GM12878 (cell line): Measurements from ENCODE around the gene KIAA1191. TPM values are rescaled to one million over a fixed set of nuclear protein-coding genes. Genes with fewer than 3 reads are reported as not detected.

Experiments
- ATAC-seq: fragments of 200-7000 bp; cut with Tn5 transposase; 3 replicates; pipeline ENCODE4 v1.9.1; 2020; ENCODE audit warnings: mild to moderate bottlenecking, moderate library complexity
- BruUV-seq: library from RNA; stranded (reverse); fragments of 400-500 nt; replicated peaks from 2 replicates; lab custom pipeline; 2021; lab: Mats Ljungman, UMichigan
- CTCF ChIA-PET: fragments of 300-600 bp; sonication (Branson Sonifier 250); formaldehyde crosslinking; extraction: SDS; loops from one replicate; lab custom pipeline; 2021; ENCODE audit warnings: inconsistent platforms; lab: Yijun Ruan, JAX
- POLR2A ChIA-PET: fragments of 350-600 bp; formaldehyde crosslinking; extraction: SDS; loops from one replicate; lab custom pipeline; 2021; ENCODE audit warnings: inconsistent platforms; lab: Charles Lee
- RAD21 ChIA-PET: fragments of 300-600 bp; sonication (Branson Sonifier 250); formaldehyde crosslinking; loops from one replicate; lab custom pipeline; 2023; ENCODE audit warnings: antibody characterized with exemption; ENCODE audit not compliant: unreplicated experiment; lab: Charles Lee
- SMC1A ChIA-PET: fragments of 300-600 bp; sonication (Branson Sonifier 250); formaldehyde crosslinking; loops from one replicate; lab custom pipeline; 2023; ENCODE audit not compliant: unreplicated experiment, uncharacterized antibody; lab: Charles Lee
- DNase-seq: peaks from one replicate; pipeline ENCODE4 v3.0.0-alpha.2; 2011; ENCODE audit warnings: low read depth, low spot score
- FAIRE-seq: peaks from 3 replicates; lab custom pipeline; 2011; peaks lifted over from hg19 to GRCh38; lab: Jason Lieb, UNC
- H2AFZ ChIP-seq: 2 replicates; pipeline ENCODE4 v1.6.0; 2011; ENCODE audit warnings: low read depth, low read length, control low read depth; ENCODE audit not compliant: control insufficient read depth
- H3K27ac ChIP-seq: 2 replicates; pipeline ENCODE4 v1.5.1; 2011; ENCODE audit warnings: control low read depth; ENCODE audit not compliant: control insufficient read depth, insufficient read depth
- H3K27me3 ChIP-seq, 2 experiments: replicated peaks in 1 of 2; 2 replicates each; pipeline versions ENCODE4 v1.6.0 to v1.6.1; 2011; ENCODE audit warnings: low read length in 1 of 2; ENCODE audit not compliant: control insufficient read depth in 2 of 2, insufficient read depth in 2 of 2
- H3K36me3 ChIP-seq, 2 experiments: 2 replicates each; pipeline ENCODE4 v1.5.1; 2011; ENCODE audit warnings: low read length in 1 of 2; ENCODE audit not compliant: control insufficient read depth in 2 of 2, insufficient read depth in 2 of 2
- H3K4me1 ChIP-seq: 2 replicates; pipeline ENCODE4 v1.6.1; 2011; ENCODE audit warnings: mild to moderate bottlenecking, low read length, moderate library complexity, mixed read lengths; ENCODE audit not compliant: control insufficient read depth, insufficient read depth
- H3K4me2 ChIP-seq: 2 replicates; pipeline ENCODE4 v1.6.0; 2011; ENCODE audit warnings: control low read depth; ENCODE audit not compliant: control insufficient read depth, insufficient read depth
- H3K4me3 ChIP-seq: fragments of 200-600 bp; sonication (generic); 2 replicates; pipeline ENCODE4 v1.5.1; 2016
- H3K79me2 ChIP-seq: 2 replicates; pipeline ENCODE4 v1.6.0; 2011; ENCODE audit warnings: low read length; ENCODE audit not compliant: control insufficient read depth, insufficient read depth
- H3K9ac ChIP-seq: 2 replicates; pipeline ENCODE4 v1.8.0; 2011; ENCODE audit warnings: low read length, control low read depth, mixed read lengths; ENCODE audit not compliant: control insufficient read depth, insufficient read depth
- H3K9me3 ChIP-seq: replicated peaks from 3 replicates; pipeline ENCODE4 v1.5.1; 2011; ENCODE audit warnings: mild to moderate bottlenecking, low read length; ENCODE audit not compliant: control insufficient read depth, insufficient read depth
- H4K20me1 ChIP-seq: 2 replicates; pipeline ENCODE4 v1.6.0; 2011; ENCODE audit not compliant: control insufficient read depth, insufficient read depth
- EGR1 ChIP-seq, 2 experiments: IDR thresholded peaks; 1 replicate in 1 of 2; 2 replicates in 1 of 2; pipeline ENCODE4 v1.6.1; 2011 to 2012; ENCODE audit warnings: low read depth in 2 of 2, low read length in 2 of 2, borderline replicate concordance in 1 of 2, mild to moderate bottlenecking in 1 of 2, moderate library complexity in 1 of 2
- HCFC1 ChIP-seq: fragments of 150-350 bp; IDR thresholded peaks from 2 replicates; pipeline ENCODE4 v1.6.1; 2014; ENCODE audit warnings: low read length
- MEF2B ChIP-seq: fragments of 450-650 bp; IDR thresholded peaks from 2 replicates; pipeline ENCODE4 v1.6.1; 2018; ENCODE audit warnings: mild to moderate bottlenecking, moderate library complexity; ENCODE audit not compliant: partially characterized antibody, poor library complexity, severe bottlenecking
- NFIC ChIP-seq: IDR thresholded peaks from 2 replicates; pipeline ENCODE4 v1.6.1; 2012; ENCODE audit warnings: low read depth, mild to moderate bottlenecking, inconsistent platforms, low read length, moderate library complexity
- RAD21 ChIP-seq: IDR thresholded peaks from 2 replicates; pipeline ENCODE4 v1.6.1; 2011; ENCODE audit warnings: mild to moderate bottlenecking, low read depth, low read length, moderate library complexity; ENCODE audit not compliant: insufficient read depth
- RELA ChIP-seq: fragments of 450-650 bp; IDR thresholded peaks from 2 replicates; pipeline ENCODE4 v1.8.0; 2014; ENCODE audit warnings: borderline replicate concordance; ENCODE audit not compliant: partially characterized antibody
- SP1 ChIP-seq: IDR thresholded peaks from one replicate; pipeline ENCODE4 v1.6.1; 2011; ENCODE audit warnings: low read depth, low read length
- WRNIP1 ChIP-seq: IDR thresholded peaks from 2 replicates; pipeline ENCODE4 v1.6.1; 2011; ENCODE audit warnings: low read depth, low read length, improper control_type of control experiment, borderline replicate concordance
- ZNF622 ChIP-seq: fragments of 450-650 bp; IDR thresholded peaks from 2 replicates; pipeline ENCODE4 v1.6.1; 2017; ENCODE audit warnings: mild to moderate bottlenecking, inconsistent platforms
- ZSCAN29 ChIP-seq: fragments of 450-650 bp; IDR thresholded peaks from 2 replicates; pipeline ENCODE4 v1.6.1; 2017; ENCODE audit warnings: mild to moderate bottlenecking, moderate library complexity
- WGBS: methylation state at CpG from one replicate; pipeline ENCODE4 v1.1.6; 2016; ENCODE audit warnings: low lambda C conversion rate; ENCODE audit not compliant: insufficient replicate concordance, insufficient coverage; ENCODE audit errors: missing lambda C conversion rate; 5-methylcytosine and 5-hydroxymethylcytosine counted together
- in situ Hi-C: fragments of 300-500 bp; cut with MboI; formaldehyde crosslinking; loops from 9 replicates; pipeline ENCODE4 v1.14.3; 2018; ENCODE audit warnings: mixed read lengths
- intact Hi-C: fragments of 100-400 bp; cut with micrococcal nuclease; formaldehyde crosslinking; loops from one replicate; pipeline ENCODE4 v1.14.2; 2022; ENCODE audit not compliant: unreplicated experiment
- polyA plus RNA-seq, 11 experiments: library from polyadenylated mRNA; depleted of rRNA in 4 of 11; unstranded in 6 of 11; stranded (reverse) in 5 of 11; fragments of >200 nt; fragmentation: Nextera tagmentation in 4 of 11; fragmentation: Illumina TruSeq in 1 of 11; extraction: Ambion mirVana in 4 of 11; extraction: Trizol in 1 of 11; gene quantifications; 1 replicate in 1 of 11; 2 replicates in 10 of 11; pipeline versions ENCODE4 v1.2.1 to v1.2.3, GENCODE V29; 2011 to 2016; ENCODE audit warnings: inconsistent platforms in 2 of 11, missing spikeins in 2 of 11, low read depth in 1 of 11
- total RNA-seq, 4 experiments: library from RNA; depleted of rRNA in 3 of 4; stranded (reverse); fragments of >200 nt in 3 of 4; fragmentation: Illumina TruSeq in 1 of 4; extraction: Trizol in 1 of 4; gene quantifications; 2 replicates each; pipeline versions ENCODE4 v1.2.1 to v1.2.3, GENCODE V29; 2013 to 2021
- TF ChIP-seq, protein P1 (sequence below): IDR thresholded peaks from 2 replicates; pipeline ENCODE4 v1.6.1; 2012; ENCODE audit warnings: improper control_type of control experiment, low read depth, low read length; ENCODE audit not compliant: insufficient replicate concordance
- TF ChIP-seq, protein P2 (sequence below): fragments of 450-650 bp; conservative IDR thresholded peaks from 2 replicates; pipeline ENCODE4 v1.6.1; 2017; ENCODE audit warnings: mild to moderate bottlenecking, moderate library complexity
- TF ChIP-seq, protein P3 (sequence below): fragments of 450-650 bp; IDR thresholded peaks from 2 replicates; pipeline ENCODE4 v1.6.1; 2016; ENCODE audit warnings: mild to moderate bottlenecking

The KIAA1191 gene
- total and polyA plus RNA-seq, 10 of the 15 experiments (the other 5 are each of a cell fraction or from before 2014, with no cell fraction given) = 14.9 to 58.2 (median 31.8) TPM

DNA sequence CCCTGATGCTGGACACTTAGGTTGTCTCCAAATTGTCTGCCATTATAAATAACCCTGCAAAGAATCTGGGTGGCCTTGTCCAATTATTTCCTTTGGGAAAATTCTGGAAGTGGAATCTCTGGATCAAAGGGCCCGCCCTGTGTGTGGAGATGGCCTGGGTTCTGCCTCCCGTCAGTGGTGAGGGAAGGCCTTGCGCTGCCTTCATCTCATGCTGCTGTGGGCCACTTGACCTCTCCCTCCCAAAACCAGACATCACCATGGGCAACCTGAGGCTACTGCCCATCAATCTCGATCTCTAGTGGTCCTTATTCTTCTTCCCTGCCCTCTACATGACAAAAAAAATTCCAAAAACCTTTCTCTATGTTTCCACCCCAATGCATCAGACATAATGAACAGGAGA, 48.2 kb upstream of the KIAA1191 start (continued):
- TF ChIP-seq, protein P1, sequence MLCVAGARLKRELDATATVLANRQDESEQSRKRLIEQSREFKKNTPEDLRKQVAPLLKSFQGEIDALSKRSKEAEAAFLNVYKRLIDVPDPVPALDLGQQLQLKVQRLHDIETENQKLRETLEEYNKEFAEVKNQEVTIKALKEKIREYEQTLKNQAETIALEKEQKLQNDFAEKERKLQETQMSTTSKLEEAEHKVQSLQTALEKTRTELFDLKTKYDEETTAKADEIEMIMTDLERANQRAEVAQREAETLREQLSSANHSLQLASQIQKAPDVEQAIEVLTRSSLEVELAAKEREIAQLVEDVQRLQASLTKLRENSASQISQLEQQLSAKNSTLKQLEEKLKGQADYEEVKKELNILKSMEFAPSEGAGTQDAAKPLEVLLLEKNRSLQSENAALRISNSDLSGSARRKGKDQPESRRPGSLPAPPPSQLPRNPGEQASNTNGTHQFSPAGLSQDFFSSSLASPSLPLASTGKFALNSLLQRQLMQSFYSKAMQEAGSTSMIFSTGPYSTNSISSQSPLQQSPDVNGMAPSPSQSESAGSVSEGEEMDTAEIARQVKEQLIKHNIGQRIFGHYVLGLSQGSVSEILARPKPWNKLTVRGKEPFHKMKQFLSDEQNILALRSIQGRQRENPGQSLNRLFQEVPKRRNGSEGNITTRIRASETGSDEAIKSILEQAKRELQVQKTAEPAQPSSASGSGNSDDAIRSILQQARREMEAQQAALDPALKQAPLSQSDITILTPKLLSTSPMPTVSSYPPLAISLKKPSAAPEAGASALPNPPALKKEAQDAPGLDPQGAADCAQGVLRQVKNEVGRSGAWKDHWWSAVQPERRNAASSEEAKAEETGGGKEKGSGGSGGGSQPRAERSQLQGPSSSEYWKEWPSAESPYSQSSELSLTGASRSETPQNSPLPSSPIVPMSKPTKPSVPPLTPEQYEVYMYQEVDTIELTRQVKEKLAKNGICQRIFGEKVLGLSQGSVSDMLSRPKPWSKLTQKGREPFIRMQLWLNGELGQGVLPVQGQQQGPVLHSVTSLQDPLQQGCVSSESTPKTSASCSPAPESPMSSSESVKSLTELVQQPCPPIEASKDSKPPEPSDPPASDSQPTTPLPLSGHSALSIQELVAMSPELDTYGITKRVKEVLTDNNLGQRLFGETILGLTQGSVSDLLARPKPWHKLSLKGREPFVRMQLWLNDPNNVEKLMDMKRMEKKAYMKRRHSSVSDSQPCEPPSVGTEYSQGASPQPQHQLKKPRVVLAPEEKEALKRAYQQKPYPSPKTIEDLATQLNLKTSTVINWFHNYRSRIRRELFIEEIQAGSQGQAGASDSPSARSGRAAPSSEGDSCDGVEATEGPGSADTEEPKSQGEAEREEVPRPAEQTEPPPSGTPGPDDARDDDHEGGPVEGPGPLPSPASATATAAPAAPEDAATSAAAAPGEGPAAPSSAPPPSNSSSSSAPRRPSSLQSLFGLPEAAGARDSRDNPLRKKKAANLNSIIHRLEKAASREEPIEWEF = no peak
- TF ChIP-seq SP1 (no peak), HCFC1 (no peak)
- TF ChIP-seq, protein P2, sequence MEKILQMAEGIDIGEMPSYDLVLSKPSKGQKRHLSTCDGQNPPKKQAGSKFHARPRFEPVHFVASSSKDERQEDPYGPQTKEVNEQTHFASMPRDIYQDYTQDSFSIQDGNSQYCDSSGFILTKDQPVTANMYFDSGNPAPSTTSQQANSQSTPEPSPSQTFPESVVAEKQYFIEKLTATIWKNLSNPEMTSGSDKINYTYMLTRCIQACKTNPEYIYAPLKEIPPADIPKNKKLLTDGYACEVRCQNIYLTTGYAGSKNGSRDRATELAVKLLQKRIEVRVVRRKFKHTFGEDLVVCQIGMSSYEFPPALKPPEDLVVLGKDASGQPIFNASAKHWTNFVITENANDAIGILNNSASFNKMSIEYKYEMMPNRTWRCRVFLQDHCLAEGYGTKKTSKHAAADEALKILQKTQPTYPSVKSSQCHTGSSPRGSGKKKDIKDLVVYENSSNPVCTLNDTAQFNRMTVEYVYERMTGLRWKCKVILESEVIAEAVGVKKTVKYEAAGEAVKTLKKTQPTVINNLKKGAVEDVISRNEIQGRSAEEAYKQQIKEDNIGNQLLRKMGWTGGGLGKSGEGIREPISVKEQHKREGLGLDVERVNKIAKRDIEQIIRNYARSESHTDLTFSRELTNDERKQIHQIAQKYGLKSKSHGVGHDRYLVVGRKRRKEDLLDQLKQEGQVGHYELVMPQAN = no peak

DNA sequence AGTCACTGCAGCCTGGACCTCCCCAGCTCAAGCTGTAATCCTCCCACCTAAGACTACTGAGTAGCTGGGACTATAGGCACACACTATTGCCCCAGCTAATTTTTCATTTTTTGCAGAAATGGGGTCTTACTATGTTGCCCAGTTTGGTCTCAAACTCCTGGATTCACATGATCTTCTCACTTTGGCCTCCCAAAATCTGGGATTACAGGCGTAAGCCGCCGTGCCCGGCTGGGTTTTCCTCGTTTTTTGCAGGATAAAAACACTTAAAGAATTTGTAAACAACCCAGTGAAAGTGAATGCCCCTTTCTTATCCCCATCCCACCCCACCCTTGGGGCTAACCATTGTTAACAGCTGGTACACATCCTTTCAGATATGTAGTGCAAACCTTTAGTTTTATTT, 47.0 kb upstream of the KIAA1191 start:
- no peaks in the 10 kb centered on the region for H3K9me3 ChIP-seq
- no peak overlapping the region for H3K4me2 ChIP-seq
- H3K9ac ChIP-seq = no peak overlapping the region
- ATAC-seq (no peak), DNase-seq (no peak), FAIRE-seq (no peak)
- 80% methylated on average over 5 of the region's 5 CpGs for WGBS
- no TSS peak for BruUV-seq
- CTCF ChIA-PET = no interaction called here
- intact Hi-C loops (no loop called here), in situ Hi-C loops (no loop called here)
- H3K4me1 ChIP-seq = no peaks in the 10 kb centered on the region
- H3K36me3 ChIP-seq = no peaks in the 10 kb centered on the region; a peak in 1 of 4 replicates
- H3K27me3 ChIP-seq = no peaks in the 10 kb centered on the region
- H2AFZ ChIP-seq = no peak overlapping the region
- POLR2A ChIA-PET = interaction anchor here (0.6 kb wide), 2 partner anchors 9 to 240 kb away, joined by 5 to 7 read pairs; no protein-coding TSS in a partner anchor
- no peak overlapping the region for H3K27ac ChIP-seq
- no peaks in the 10 kb centered on the region for H3K79me2 ChIP-seq
- SMC1A ChIA-PET = no interaction called here
- no peak overlapping the region for H3K4me3 ChIP-seq
- RAD21 ChIA-PET = no interaction called here
- H4K20me1 ChIP-seq = no peaks in the 10 kb centered on the region
- TF ChIP-seq ZSCAN29 (no peak), ZNF622 (no peak), RAD21 (no peak), NFIC (no peak), WRNIP1 (no peak), MEF2B (no peak), EGR1 (IDR thresholded peaks at IDR 0.05; ENCODE audit: borderline replicate concordance in 1 of 2, low read depth in 2 of 2, low read length in 2 of 2) (no peak), RELA (no peak)
- TF ChIP-seq, protein P3, sequence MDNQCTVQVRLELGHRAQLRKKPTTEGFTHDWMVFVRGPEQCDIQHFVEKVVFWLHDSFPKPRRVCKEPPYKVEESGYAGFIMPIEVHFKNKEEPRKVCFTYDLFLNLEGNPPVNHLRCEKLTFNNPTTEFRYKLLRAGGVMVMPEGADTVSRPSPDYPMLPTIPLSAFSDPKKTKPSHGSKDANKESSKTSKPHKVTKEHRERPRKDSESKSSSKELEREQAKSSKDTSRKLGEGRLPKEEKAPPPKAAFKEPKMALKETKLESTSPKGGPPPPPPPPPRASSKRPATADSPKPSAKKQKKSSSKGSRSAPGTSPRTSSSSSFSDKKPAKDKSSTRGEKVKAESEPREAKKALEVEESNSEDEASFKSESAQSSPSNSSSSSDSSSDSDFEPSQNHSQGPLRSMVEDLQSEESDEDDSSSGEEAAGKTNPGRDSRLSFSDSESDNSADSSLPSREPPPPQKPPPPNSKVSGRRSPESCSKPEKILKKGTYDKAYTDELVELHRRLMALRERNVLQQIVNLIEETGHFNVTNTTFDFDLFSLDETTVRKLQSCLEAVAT = no peak
